Activated CD4-positive, alpha-beta T cell treated with anti-CD3 and anti-CD28 coated beads for 36 hours (primary cell): ENCODE results near the gene SLC39A2. TPM values are rescaled to one million over a fixed set of nuclear protein-coding genes. Genes with fewer than 3 reads are reported as not detected.
A peak's percentile ranks its signal among the peaks of the same experiment; 100 is the strongest.

ENCODE experiments used
- ATAC-seq: fragments of 200-7000 bp; cut with Tn5 transposase; one replicate; pipeline ENCODE4 v1.10.0; 2021; ENCODE audit warnings: mild to moderate bottlenecking, moderate library complexity
- CTCF ChIA-PET: fragments of 350-600 bp; sonication (Branson Sonifier 250); formaldehyde crosslinking; loops from one replicate; lab custom pipeline; 2021; ENCODE audit warnings: antibody characterized with exemption; lab: Charles Lee
- POLR2A ChIA-PET: fragments of 350-600 bp; sonication (Branson Sonifier 250); formaldehyde crosslinking; loops from one replicate; lab custom pipeline; 2021; ENCODE audit warnings: antibody characterized with exemption, inconsistent platforms; lab: Charles Lee
- DNase-seq: peaks from one replicate; pipeline ENCODE4 v3.0.0-alpha.2; 2020
- H3K27ac Mint-ChIP-seq: one replicate; pipeline ENCODE4 v1.8.0; 2021; ENCODE audit warnings: mixed read lengths
- H3K27me3 Mint-ChIP-seq: one replicate; pipeline ENCODE4 v1.8.0; 2021; ENCODE audit warnings: mixed read lengths
- H3K36me3 Mint-ChIP-seq: one replicate; pipeline ENCODE4 v1.8.0; 2021; ENCODE audit warnings: low read depth, mixed read lengths
- H3K4me1 Mint-ChIP-seq: one replicate; pipeline ENCODE4 v1.8.0; 2021; ENCODE audit warnings: mixed read lengths
- H3K4me3 Mint-ChIP-seq: one replicate; pipeline ENCODE4 v1.8.0; 2021; ENCODE audit warnings: mild to moderate bottlenecking, moderate library complexity, mixed read lengths
- H3K9me3 Mint-ChIP-seq: one replicate; pipeline ENCODE4 v1.8.0; 2021; ENCODE audit warnings: low read depth, mixed read lengths
- intact Hi-C, 2 experiments: fragments of 100-400 bp; cut with DNase I in 1 of 2; cut with micrococcal nuclease in 1 of 2; formaldehyde crosslinking; loops; one replicate each; pipeline versions ENCODE4 v1.14.2 to v1.15.1; 2022 to 2024; cut with DNase I, micrococcal nuclease
- total RNA-seq, 2 experiments: library from RNA; stranded (reverse); gene quantifications; one replicate each; pipeline ENCODE4 v1.2.3, GENCODE V29; 2021

Gene SLC39A2
- total RNA-seq, 2 experiments from 2014 or later = 0.21 to 0.30 TPM

GRCh38 chr14:21016413-21017190 is 17.5 kb downstream of the SLC39A2 start:
- H3K4me3 Mint-ChIP-seq = no peak overlapping the region
- ChIA-PET CTCF (interaction anchor here (0.6 to 13.8 kb wide), 19 partner anchors 11 to 93 kb away, joined by 3 to 183 read pairs (median 17); partner anchors contain the start of genes SLC39A2 and TPPP2), POLR2A (interaction anchor here (0.6 to 2.6 kb wide), 2 partner anchors 29 to 88 kb away, joined by 4 to 14 read pairs; no protein-coding TSS in a partner anchor)
- H3K27ac Mint-ChIP-seq = no peak overlapping the region
- no peak for ATAC-seq
- no peaks in the 10 kb centered on the region for H3K36me3 Mint-ChIP-seq
- H3K4me1 Mint-ChIP-seq = no peaks in the 10 kb centered on the region
- H3K9me3 Mint-ChIP-seq = no peaks in the 10 kb centered on the region
- intact Hi-C loops = loop anchor here in 1 of 2 experiments (10.0 kb wide), 1 partner anchor 538 kb away; no protein-coding TSS in a partner anchor
- no peak for DNase-seq
- peaks cover 12% of the 10 kb centered on the region for H3K27me3 Mint-ChIP-seq

- Mint-ChIP-seq H3K36me3 (no peaks in the 10 kb centered on the region), H3K4me3 (no peak overlapping the region), H3K9me3 (no peaks in the 10 kb centered on the region), H3K27ac (no peak overlapping the region), H3K4me1 (no peaks in the 10 kb centered on the region), H3K27me3 (peaks cover 4% of the 10 kb centered on the region)
- ATAC-seq (no peak), DNase-seq (no peak)
- intact Hi-C loops = loop anchor here in 1 of 2 experiments (10.0 kb wide), 1 partner anchor 537 kb away; no protein-coding TSS in a partner anchor
- ChIA-PET POLR2A (no interaction called here), CTCF (interaction anchor here (0.8 to 13.8 kb wide), 8 partner anchors 18 to 92 kb away, joined by 3 to 183 read pairs (median 8); no protein-coding TSS in a partner anchor)
Observed at GRCh38 chr14:21017528-21018245, 18.6 kb downstream of the SLC39A2 start.

- H3K4me1 Mint-ChIP-seq = peaks cover 3% of the 10 kb centered on the region
- CTCF ChIA-PET = interaction anchor here (0.7 to 13.8 kb wide), 5 partner anchors 13 to 86 kb away, joined by 3 to 183 read pairs (median 12); no protein-coding TSS in a partner anchor
- no peak overlapping the region for H3K27ac Mint-ChIP-seq
Observed at GRCh38 chr14:21018286-21018685, 19.2 kb downstream of the SLC39A2 start.

GRCh38 chr14:21018781-21019180 is 19.7 kb downstream of the SLC39A2 start:
- ChIA-PET CTCF (interaction anchor here (0.7 to 13.8 kb wide), 6 partner anchors 13 to 287 kb away, joined by 3 to 183 read pairs (median 8); no protein-coding TSS in a partner anchor), POLR2A (no interaction called here)
- Mint-ChIP-seq H3K27me3 (peaks cover 2% of the 10 kb centered on the region), H3K9me3 (no peaks in the 10 kb centered on the region), H3K4me3 (no peak overlapping the region), H3K36me3 (no peaks in the 10 kb centered on the region), H3K4me1 (peaks cover 6% of the 10 kb centered on the region), H3K27ac (no peak overlapping the region)
- intact Hi-C loops = loop anchor here in 1 of 2 experiments (10.0 kb wide), 1 partner anchor 536 kb away; no protein-coding TSS in a partner anchor
- no peak for ATAC-seq
- DNase-seq = no peak

More at GRCh38 chr14:21018286-21018685, 19.2 kb downstream of the SLC39A2 start:
- no peaks in the 10 kb centered on the region for H3K36me3 Mint-ChIP-seq
- no peak for DNase-seq
- intact Hi-C loops = loop anchor here in 1 of 2 experiments (10.0 kb wide), 1 partner anchor 537 kb away; no protein-coding TSS in a partner anchor
- POLR2A ChIA-PET = no interaction called here
- ATAC-seq = no peak
- H3K9me3 Mint-ChIP-seq = no peaks in the 10 kb centered on the region
- H3K27me3 Mint-ChIP-seq = peaks cover 2% of the 10 kb centered on the region
- H3K4me3 Mint-ChIP-seq = no peak overlapping the region

- Mint-ChIP-seq H3K27me3 (peaks cover 2% of the 10 kb centered on the region), H3K27ac (no peak overlapping the region), H3K4me1 (peaks cover 12% of the 10 kb centered on the region), H3K36me3 (no peaks in the 10 kb centered on the region), H3K4me3 (no peak overlapping the region), H3K9me3 (no peaks in the 10 kb centered on the region)
- intact Hi-C loops = loop anchor here in 1 of 2 experiments (10.0 kb wide), 1 partner anchor 535 kb away; no protein-coding TSS in a partner anchor
- ChIA-PET POLR2A (interaction anchor here (0.6 kb wide), 1 partner anchor 234 kb away, joined by 3 read pairs; no protein-coding TSS in a partner anchor), CTCF (interaction anchor here (0.7 to 13.8 kb wide), 7 partner anchors 14 to 286 kb away, joined by 3 to 183 read pairs (median 4); no protein-coding TSS in a partner anchor)
- ATAC-seq = no peak
- DNase-seq = no peak
Observed at GRCh38 chr14:21019366-21019765, 20.3 kb downstream of the SLC39A2 start.

- H3K9me3 Mint-ChIP-seq = no peaks in the 10 kb centered on the region
- H3K27ac Mint-ChIP-seq = no peak overlapping the region
- ATAC-seq (no peak), DNase-seq (no peak)
- intact Hi-C loops = no loop called here
- CTCF ChIA-PET = interaction anchor here (0.8 to 13.8 kb wide), 7 partner anchors 10 to 83 kb away, joined by 3 to 183 read pairs (median 4); no protein-coding TSS in a partner anchor
- no peak overlapping the region for H3K4me3 Mint-ChIP-seq
- POLR2A ChIA-PET = no interaction called here
- H3K4me1 Mint-ChIP-seq = peaks cover 16% of the 10 kb centered on the region
- no peaks in the 10 kb centered on the region for H3K36me3 Mint-ChIP-seq
- peaks cover 2% of the 10 kb centered on the region for H3K27me3 Mint-ChIP-seq
Observed at GRCh38 chr14:21020977-21021545, 22.0 kb downstream of the SLC39A2 start.

GRCh38 chr14:21022686-21023085 is 23.6 kb downstream of the SLC39A2 start:
- Mint-ChIP-seq H3K4me1 (peaks cover 16% of the 10 kb centered on the region), H3K36me3 (no peaks in the 10 kb centered on the region), H3K4me3 (no peak overlapping the region), H3K27ac (no peak overlapping the region), H3K9me3 (no peaks in the 10 kb centered on the region), H3K27me3 (peaks cover 2% of the 10 kb centered on the region)
- ChIA-PET CTCF (interaction anchor here (0.6 to 13.8 kb wide), 7 partner anchors 8 to 81 kb away, joined by 3 to 183 read pairs (median 4); no protein-coding TSS in a partner anchor), POLR2A (no interaction called here)
- ATAC-seq (no peak), DNase-seq (no peak)
- intact Hi-C loops = no loop called here

- intact Hi-C loops = no loop called here
Observed at GRCh38 chr14:21023174-21023573, 24.1 kb downstream of the SLC39A2 start.

GRCh38 chr14:21023817-21024584 is 24.9 kb downstream of the SLC39A2 start:
- Mint-ChIP-seq H3K9me3 (no peaks in the 10 kb centered on the region), H3K27me3 (peaks cover 2% of the 10 kb centered on the region)

More at GRCh38 chr14:21023174-21023573, 24.1 kb downstream of the SLC39A2 start:
- CTCF ChIA-PET = interaction anchor here (0.6 to 13.8 kb wide), 8 partner anchors 8 to 610 kb away, joined by 3 to 183 read pairs (median 4); partner anchors contain the start of gene TEP1
- Mint-ChIP-seq H3K27ac (no peak overlapping the region), H3K27me3 (peaks cover 2% of the 10 kb centered on the region), H3K36me3 (no peaks in the 10 kb centered on the region), H3K4me1 (peaks cover 16% of the 10 kb centered on the region), H3K4me3 (no peak overlapping the region), H3K9me3 (no peaks in the 10 kb centered on the region)
- DNase-seq (no peak), ATAC-seq (no peak)
- POLR2A ChIA-PET = no interaction called here

More at GRCh38 chr14:21023817-21024584, 24.9 kb downstream of the SLC39A2 start:
- ATAC-seq = peak; percentile 50
- peak overlapping the region; percentile 55 for H3K27ac Mint-ChIP-seq
- peaks cover 16% of the 10 kb centered on the region for H3K4me1 Mint-ChIP-seq
- peak; percentile 27 for DNase-seq
- ChIA-PET POLR2A (no interaction called here), CTCF (interaction anchor here (0.6 to 13.8 kb wide), 7 partner anchors 9 to 611 kb away, joined by 3 to 183 read pairs (median 4); partner anchors contain the start of gene TEP1)
- peak overlapping the region; percentile 73 for H3K4me3 Mint-ChIP-seq
- no peaks in the 10 kb centered on the region for H3K36me3 Mint-ChIP-seq
- intact Hi-C loops = loop anchor here in 1 of 2 experiments (2.0 kb wide), 1 partner anchor 47 kb away; the partner anchor contains the start of gene ARHGEF40
